Stomach (tissue), 9 donors: ENCODE data around the gene EPS8L3. TPM values are rescaled to one million over a fixed set of nuclear protein-coding genes. Genes with fewer than 3 reads are reported as not detected.

Experiments
- DNase-seq, 2 donors: peaks; one replicate each; pipeline versions ENCODE4 v3.0.0 to v3.0.0-alpha.2; 2013 to 2019
- H3K27ac ChIP-seq, 5 donors: fragments of 200-600 bp in 4 of 5; sonication (generic) in 4 of 5; one replicate each; pipeline ENCODE4 v1.5.1; 2013 to 2019; ENCODE audit warnings: mild to moderate bottlenecking in 1 of 5, moderate library complexity in 1 of 5
- H3K27me3 ChIP-seq, 3 donors: fragments of 200-600 bp; sonication (generic); one replicate each; pipeline ENCODE4 v1.5.1; 2017 to 2019; ENCODE audit warnings: mixed run types in 1 of 3
- H3K36me3 ChIP-seq, 4 donors: fragments of 200-600 bp; sonication (generic); 1 replicate in 3 of 4; 2 replicates in 1 of 4; pipeline ENCODE4 v1.5.1; 2016 to 2019
- H3K4me1 ChIP-seq, 4 donors: fragments of 200-600 bp; sonication (generic); one replicate each; pipeline ENCODE4 v1.5.1; 2016 to 2019
- H3K4me3 ChIP-seq, 4 donors: fragments of 200-600 bp; sonication (generic) in 3 of 4; one replicate each; pipeline ENCODE4 v1.5.1; 2016 to 2019; ENCODE audit warnings: mild to moderate bottlenecking in 1 of 4
- H3K9me3 ChIP-seq, 4 donors: fragments of 200-600 bp; sonication (generic); one replicate each; pipeline ENCODE4 v1.5.1; 2016 to 2019
- CTCF ChIP-seq, 7 experiments: fragments of 450-650 bp in 4 of 7; fragments of 200-600 bp in 3 of 7; sonication (generic) in 3 of 7; IDR thresholded peaks; one replicate each; pipeline ENCODE4 v1.5.1; 2016 to 2019; ENCODE audit warnings: antibody characterized with exemption in 7 of 7, control low read depth in 2 of 7, mild to moderate bottlenecking in 1 of 7
- EP300 ChIP-seq: sonication (generic); formaldehyde crosslinking; IDR thresholded peaks from one replicate; pipeline ENCODE4 v1.6.1; 2017; ENCODE audit warnings: antibody characterized with exemption
- POLR2A ChIP-seq, 4 donors: fragments of 450-650 bp; IDR thresholded peaks; one replicate each; pipeline ENCODE4 v1.6.1; 2016; ENCODE audit warnings: antibody characterized with exemption in 4 of 4, control low read depth in 2 of 4, mild to moderate bottlenecking in 1 of 4, moderate library complexity in 1 of 4
- POLR2AphosphoS5 ChIP-seq, 3 donors: sonication (generic); formaldehyde crosslinking; IDR thresholded peaks; one replicate each; pipeline ENCODE4 v1.6.1; 2016; ENCODE audit warnings: antibody characterized with exemption in 3 of 3
- WGBS, 5 donors: extraction: QIAGEN DNeasy Blood & Tissue Kit in 3 of 5; methylation state at CpG; one replicate each; pipeline versions ENCODE4 v1.1.5 to v1.1.7; 2013 to 2018; 5-methylcytosine and 5-hydroxymethylcytosine counted together
- intact Hi-C: fragments of 100-400 bp; cut with DNase I; formaldehyde crosslinking; loops from one replicate; pipeline ENCODE4 v1.15.1; 2023; ENCODE audit warnings: low total_unique reads
- polyA plus RNA-seq, 3 donors: library from polyadenylated mRNA; stranded (reverse); fragments of 200-250 nt; gene quantifications; one replicate each; pipeline ENCODE4 v1.2.3, GENCODE V29; 2013
- total RNA-seq, 5 donors: library from RNA; depleted of rRNA; stranded (reverse); fragments of >200 nt; gene quantifications; one replicate each; pipeline versions ENCODE4 v1.1.0 to v1.2.3, GENCODE V29; 2014 to 2016
- donor health status: healthy with polysubstance abuse.
- donor health status: Bipolar disorder and iron deficiency.
- donor health status: healthy.

EPS8L3 gene
- total and polyA plus RNA-seq, 8 donors: 9.5 to 299 (median 34.3) TPM

GRCh38 chr1:109726007-109726406 lies 37.7 kb downstream of the EPS8L3 start:
- peaks cover 5 to 28% (median 14%) of the 10 kb centered on the region in 4 donors for H3K4me1 ChIP-seq
- intact Hi-C loops: no loop called here
- H3K36me3 ChIP-seq: no peaks in the 10 kb centered on the region
- H3K27me3 ChIP-seq: no peaks in the 10 kb centered on the region
- peak overlapping the region in 2 of 4 donors; percentile 2 to 9 for H3K4me3 ChIP-seq
- 79 to 92% (median 83%) methylated on average over 1 of the region's 1 CpG for WGBS, 5 donors
- no peaks in the 10 kb centered on the region for H3K9me3 ChIP-seq
- DNase-seq: no peak
- TF ChIP-seq POLR2AphosphoS5 (IDR thresholded peaks at IDR 0.05) (no peak), POLR2A (IDR thresholded peaks at IDR 0.05) (no peak), EP300 (no peak), CTCF (IDR thresholded peaks at IDR 0.05) (no peak)
- peak overlapping the region; percentile 46 to 73 (median 66) for H3K27ac ChIP-seq

DNA sequence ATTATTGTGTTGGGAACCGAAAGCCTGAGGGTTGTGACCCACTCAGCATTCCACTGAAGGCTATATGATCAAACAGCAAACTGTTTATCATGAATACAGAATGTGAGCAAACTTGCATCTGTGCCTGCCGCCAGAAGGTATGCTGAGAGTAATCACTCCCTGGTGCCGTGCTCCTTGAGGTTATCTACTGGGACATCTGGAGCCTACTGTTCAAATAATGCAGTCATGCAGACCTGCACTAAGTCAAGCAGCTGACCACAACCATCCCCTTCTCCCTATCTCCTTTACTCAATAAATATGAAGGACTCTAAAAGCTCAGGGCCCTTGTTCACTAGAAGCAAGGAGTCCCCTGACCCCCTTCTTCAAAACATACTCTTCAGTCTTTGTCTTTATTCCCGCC lies 38.2 kb downstream of the EPS8L3 start:
- peak in 2 of 3 donors; percentile 27 to 29 for TF ChIP-seq POLR2AphosphoS5 (IDR thresholded peaks at IDR 0.05)
- no peak for TF ChIP-seq EP300
- WGBS, 5 donors: 48 to 67% (median 53%) methylated on average over 4 of the region's 4 CpGs
- Histone ChIP-seq H3K27ac (peak overlapping the region; percentile 46 to 73 (median 66)), H3K27me3 (no peaks in the 10 kb centered on the region), H3K36me3 (no peaks in the 10 kb centered on the region), H3K9me3 (no peaks in the 10 kb centered on the region), H3K4me3 (peak overlapping the region in 1 of 4 donors; percentile 2), H3K4me1 (peaks cover 5 to 27% (median 14%) of the 10 kb centered on the region in 4 donors)
- intact Hi-C loops: no loop called here
- peak in 1 of 2 donors; percentile 70 for DNase-seq

- no peak overlapping the region for H3K4me3 ChIP-seq
- no peak for DNase-seq
- H3K27ac ChIP-seq: peak overlapping the region; percentile 58 to 73 (median 66)
- TF ChIP-seq POLR2AphosphoS5 (IDR thresholded peaks at IDR 0.05) (no peak), POLR2A (IDR thresholded peaks at IDR 0.05) (no peak), EP300 (no peak), CTCF (IDR thresholded peaks at IDR 0.05) (no peak)
- intact Hi-C loops: no loop called here
- H3K9me3 ChIP-seq: no peaks in the 10 kb centered on the region
- H3K4me1 ChIP-seq: peaks cover 5 to 27% (median 14%) of the 10 kb centered on the region in 4 donors
- WGBS, 5 donors: 59 to 88% (median 79%) methylated on average over 3 to 5 of the region's 5 CpGs
- H3K27me3 ChIP-seq: no peaks in the 10 kb centered on the region
- H3K36me3 ChIP-seq: no peaks in the 10 kb centered on the region
These were observed 38.8 kb downstream of the EPS8L3 start for GRCh38 chr1:109724933-109725332.

DNA sequence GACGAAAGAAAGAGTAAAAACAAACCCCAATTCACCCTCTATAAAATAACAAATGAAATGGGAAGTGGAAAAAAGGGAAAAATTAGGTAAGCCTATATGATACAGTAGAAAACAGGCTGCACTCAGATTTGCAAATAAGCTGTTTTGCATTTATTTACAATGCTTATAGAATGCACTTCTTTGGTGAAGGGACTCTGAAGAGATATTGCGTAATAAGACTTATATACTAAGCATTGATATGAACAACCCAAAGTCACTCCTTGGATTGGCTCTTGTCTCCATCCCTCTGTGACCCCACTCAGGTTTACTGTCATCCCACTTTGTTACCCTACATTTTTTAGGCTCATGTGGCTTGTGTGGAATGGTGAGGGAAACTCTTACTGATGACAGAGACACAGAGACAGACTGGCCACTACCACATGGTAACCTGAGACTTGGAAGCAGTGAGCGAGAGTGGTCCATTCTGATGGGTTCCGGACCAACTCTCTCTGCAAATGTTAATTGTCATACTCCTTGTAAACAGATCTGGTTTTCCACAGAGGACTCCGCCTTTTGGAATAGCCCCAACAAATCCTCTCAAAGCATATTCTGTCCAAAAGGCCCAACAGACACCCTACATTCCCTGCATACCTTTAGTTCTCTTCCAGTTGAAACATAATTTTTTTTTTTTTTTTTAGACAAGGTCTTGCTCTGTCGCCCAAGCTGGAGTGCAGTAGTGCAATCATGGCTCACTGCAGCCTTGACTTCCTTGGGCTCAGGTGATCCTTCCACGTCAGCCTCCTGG lies 40.6 kb downstream of the EPS8L3 start:
- peak overlapping the region in 2 of 5 donors; percentile 39 to 51 for H3K27ac ChIP-seq
- TF ChIP-seq POLR2AphosphoS5 (IDR thresholded peaks at IDR 0.05): no peak
- no peak for TF ChIP-seq CTCF (IDR thresholded peaks at IDR 0.05)
- no peak for TF ChIP-seq EP300
- no peak for TF ChIP-seq POLR2A (IDR thresholded peaks at IDR 0.05)
- peak in 1 of 2 donors; percentile 31 for DNase-seq
- no peaks in the 10 kb centered on the region for H3K27me3 ChIP-seq
- no peaks in the 10 kb centered on the region for H3K9me3 ChIP-seq
- H3K36me3 ChIP-seq: no peaks in the 10 kb centered on the region
- 69 to 94% (median 86%) methylated on average over 7 of the region's 7 CpGs for WGBS, 5 donors
- intact Hi-C loops: no loop called here
- H3K4me3 ChIP-seq: no peak overlapping the region
- peaks cover 5 to 27% (median 12%) of the 10 kb centered on the region in 4 donors for H3K4me1 ChIP-seq

GRCh38 chr1:109721971-109722370 lies 41.8 kb downstream of the EPS8L3 start:
- Histone ChIP-seq H3K27ac (no peak overlapping the region), H3K4me3 (no peak overlapping the region), H3K36me3 (no peaks in the 10 kb centered on the region), H3K9me3 (no peaks in the 10 kb centered on the region), H3K4me1 (peaks cover 5 to 27% (median 15%) of the 10 kb centered on the region in 4 donors), H3K27me3 (no peaks in the 10 kb centered on the region)
- 92 to 100% (median 95%) methylated on average over 1 of the region's 1 CpG for WGBS, 5 donors
- TF ChIP-seq POLR2AphosphoS5 (IDR thresholded peaks at IDR 0.05) (no peak), POLR2A (IDR thresholded peaks at IDR 0.05) (no peak), EP300 (no peak), CTCF (IDR thresholded peaks at IDR 0.05) (no peak)
- intact Hi-C loops: no loop called here
- no peak for DNase-seq
